ENCODE results near the gene CAMSAP2. TPM values are rescaled to one million over a fixed set of nuclear protein-coding genes. Genes with fewer than 3 reads are reported as not detected.

CAMSAP2 gene
- polyA plus RNA-seq, 1 of the 3 experiments (the other 2 are of a cell fraction) = 5.5 TPM

- H2AFZ ChIP-seq (ENCODE audit: low read depth) = no peak overlapping the region
- no peak for TF ChIP-seq SIN3A (IDR thresholded peaks at IDR 0.05; ENCODE audit: borderline replicate concordance, low read depth, low read length)
- ChIA-PET POLR2A (no interaction called here), CTCF (interaction anchor here (0.6 to 2.4 kb wide), 3 partner anchors 12 to 153 kb away, joined by 3 to 5 read pairs (median 3); no protein-coding TSS in a partner anchor)
- H4K20me1 ChIP-seq (ENCODE audit: insufficient read depth) = peaks cover 35% of the 10 kb centered on the region
- H3K36me3 ChIP-seq (replicated peaks in 1 of 2; ENCODE audit: control insufficient read depth in 1 of 2, insufficient read depth in 2 of 2, low read length in 1 of 2) = peaks cover 20 to 23% of the 10 kb centered on the region in 2 experiments
- no peak overlapping the region for H3K9ac ChIP-seq
- no peaks in the 10 kb centered on the region for H3K27me3 ChIP-seq (ENCODE audit: insufficient read depth)
- H3K9me2 ChIP-seq = no peaks in the 10 kb centered on the region
- 0 out of 4 replicates have a peak overlapping the region, but pooled peaks of 1 of the 2 experiments have one; percentile 13 for H3K27ac ChIP-seq (ENCODE audit: low read depth in 2 of 2, low read length in 1 of 2)
- no peak overlapping the region for H3K4me2 ChIP-seq
- no peak for DNase-seq
- peaks cover 5 to 10% of the 10 kb centered on the region in 2 experiments; a peak in 3 of 4 replicates for H3K4me1 ChIP-seq (ENCODE audit: control insufficient read depth in 1 of 2, insufficient read depth in 2 of 2, low read depth in 1 of 2, low read length in 1 of 2)
- peaks cover 6% of the 10 kb centered on the region for H3F3A ChIP-seq (replicated peaks; ENCODE audit: insufficient read depth)
- H3K79me2 ChIP-seq (ENCODE audit: insufficient read depth) = peaks cover 91% of the 10 kb centered on the region
- H3K4me3 ChIP-seq (ENCODE audit: low read depth in 2 of 2, low read length in 1 of 2) = no peak overlapping the region
- H3K9me3 ChIP-seq = no peaks in the 10 kb centered on the region
These were observed 37.2 kb downstream of the CAMSAP2 start for GRCh38 chr1:200775850-200776249.

GRCh38 chr1:200776949-200777348, 38.3 kb downstream of the CAMSAP2 start:
- H3K4me2 ChIP-seq = no peak overlapping the region
- peaks cover 15 to 28% of the 10 kb centered on the region in 2 experiments for H3K36me3 ChIP-seq (replicated peaks in 1 of 2; ENCODE audit: control insufficient read depth in 1 of 2, insufficient read depth in 2 of 2, low read length in 1 of 2)
- no peak for DNase-seq
- TF ChIP-seq RCOR1 (IDR thresholded peaks at IDR 0.05; ENCODE audit: low read length) = no peak
- TF ChIP-seq RAD21 (IDR thresholded peaks at IDR 0.05; ENCODE audit: low read length) = no peak
- TF ChIP-seq CHD2 (IDR thresholded peaks at IDR 0.05; ENCODE audit: low read length, partially characterized antibody) = no peak
- no peak for TF ChIP-seq RXRA (IDR thresholded peaks at IDR 0.05; ENCODE audit: borderline replicate concordance, low read depth)
- no peak for TF ChIP-seq JUND (IDR thresholded peaks at IDR 0.05)
- no peak overlapping the region for H2AFZ ChIP-seq (ENCODE audit: low read depth)
- no peaks in the 10 kb centered on the region for H3F3A ChIP-seq (replicated peaks; ENCODE audit: insufficient read depth)
- H4K20me1 ChIP-seq (ENCODE audit: insufficient read depth) = peaks cover 40% of the 10 kb centered on the region
- H3K79me2 ChIP-seq (ENCODE audit: insufficient read depth) = peaks cover 95% of the 10 kb centered on the region
- no peaks in the 10 kb centered on the region for H3K9me3 ChIP-seq
- no peak overlapping the region for H3K9ac ChIP-seq
- no peak overlapping the region for H3K4me3 ChIP-seq (ENCODE audit: low read depth in 2 of 2, low read length in 1 of 2)
- POLR2A ChIA-PET = no interaction called here
- CTCF ChIA-PET = interaction anchor here (2.4 kb wide), 1 partner anchor 154 kb away, joined by 5 read pairs; no protein-coding TSS in a partner anchor
- H3K27me3 ChIP-seq (ENCODE audit: insufficient read depth) = no peaks in the 10 kb centered on the region
- H3K9me2 ChIP-seq = no peaks in the 10 kb centered on the region
- peaks cover 6 to 13% of the 10 kb centered on the region in 2 experiments; a peak in 3 of 4 replicates for H3K4me1 ChIP-seq (ENCODE audit: control insufficient read depth in 1 of 2, insufficient read depth in 2 of 2, low read depth in 1 of 2, low read length in 1 of 2)
- H3K27ac ChIP-seq (ENCODE audit: low read depth in 2 of 2, low read length in 1 of 2) = no peak overlapping the region

- Histone ChIP-seq H3K9me2 (no peaks in the 10 kb centered on the region), H2AFZ (ENCODE audit: low read depth) (no peak overlapping the region), H3K79me2 (ENCODE audit: insufficient read depth) (peaks cover 96% of the 10 kb centered on the region), H3K27ac (ENCODE audit: low read depth in 2 of 2, low read length in 1 of 2) (no peak overlapping the region), H3K4me2 (no peak overlapping the region), H4K20me1 (ENCODE audit: insufficient read depth) (peaks cover 43% of the 10 kb centered on the region), H3K4me1 (ENCODE audit: control insufficient read depth in 1 of 2, insufficient read depth in 2 of 2, low read depth in 1 of 2, low read length in 1 of 2) (peaks cover 6 to 13% of the 10 kb centered on the region in 2 experiments; a peak in 3 of 4 replicates), H3K27me3 (ENCODE audit: insufficient read depth) (no peaks in the 10 kb centered on the region), H3F3A (replicated peaks; ENCODE audit: insufficient read depth) (no peaks in the 10 kb centered on the region), H3K4me3 (ENCODE audit: low read depth in 2 of 2, low read length in 1 of 2) (no peak overlapping the region), H3K36me3 (replicated peaks in 1 of 2; ENCODE audit: control insufficient read depth in 1 of 2, insufficient read depth in 2 of 2, low read length in 1 of 2) (peaks cover 25 to 38% of the 10 kb centered on the region in 2 experiments), H3K9me3 (no peaks in the 10 kb centered on the region), H3K9ac (no peak overlapping the region)
- 79% methylated on average over 4 of the region's 4 CpGs for WGBS (ENCODE audit: low lambda C conversion rate)
- CTCF ChIA-PET = no interaction called here
- POLR2A ChIA-PET = no interaction called here
- TF ChIP-seq ZBTB33 (IDR thresholded peaks at IDR 0.05; ENCODE audit: borderline replicate concordance, low read depth) (no peak), CHD2 (IDR thresholded peaks at IDR 0.05; ENCODE audit: low read length, partially characterized antibody) (no peak), NFIC (IDR thresholded peaks at IDR 0.05; ENCODE audit: borderline replicate concordance) (no peak), FOXJ3 (CRISPR knock-in tag; IDR thresholded peaks at IDR 0.05) (no peak), USF1 (IDR thresholded peaks at IDR 0.05; ENCODE audit: borderline replicate concordance, low read depth) (no peak), JUND (IDR thresholded peaks at IDR 0.05) (no peak), GATA2 (CRISPR knock-in tag; IDR thresholded peaks at IDR 0.05) (no peak), NRF1 (IDR thresholded peaks at IDR 0.05; ENCODE audit: low read depth, low read length) (no peak), TCF12 (IDR thresholded peaks at IDR 0.05) (no peak), RXRA (IDR thresholded peaks at IDR 0.05; ENCODE audit: borderline replicate concordance, low read depth) (no peak), IRF3 (IDR thresholded peaks at IDR 0.05; ENCODE audit: low read depth, low read length) (no peak), EP300 (IDR thresholded peaks at IDR 0.05; ENCODE audit: borderline replicate concordance in 1 of 2, low read depth in 1 of 2, low read length in 1 of 2) (no peak)
- no peak for DNase-seq
These were observed 40.1 kb downstream of the CAMSAP2 start for GRCh38 chr1:200778766-200779165.
